Right atrium auricular region (tissue), 2 donors: ENCODE measurements around the gene SLC34A2. TPM values are rescaled to one million over a fixed set of nuclear protein-coding genes. Genes with fewer than 3 reads are reported as not detected.

ENCODE experiments used
- DNase-seq: peaks from one replicate; pipeline ENCODE4 v3.0.0-alpha.2; 2019; ENCODE audit warnings: low spot score
- H3K27ac ChIP-seq, 2 donors: fragments of 200-600 bp; sonication (generic); 1 replicate in 1 of 2; 2 replicates in 1 of 2; pipeline ENCODE4 v1.5.1; 2016 to 2019
- H3K27me3 ChIP-seq, 2 donors: fragments of 200-600 bp; sonication (generic); one replicate each; pipeline versions ENCODE4 v1.5.1 to v1.6.0; 2017 to 2019
- H3K36me3 ChIP-seq: fragments of 200-600 bp; sonication (generic); one replicate; pipeline ENCODE4 v1.5.1; 2016
- H3K4me1 ChIP-seq, 2 donors: fragments of 200-600 bp; sonication (generic); one replicate each; pipeline versions ENCODE4 v1.5.1 to v1.6.0; 2017 to 2019
- H3K4me3 ChIP-seq, 2 donors: fragments of 200-600 bp; sonication (generic); 1 replicate in 1 of 2; 2 replicates in 1 of 2; pipeline ENCODE4 v1.5.1; 2017 to 2019; ENCODE audit warnings: mild to moderate bottlenecking in 1 of 2, moderate library complexity in 1 of 2
- H3K9me3 ChIP-seq, 2 donors: fragments of 200-600 bp; sonication (generic); one replicate each; pipeline ENCODE4 v1.5.1; 2019
- total RNA-seq, 2 donors: library from RNA; depleted of rRNA; stranded (reverse); fragments of >200 nt; gene quantifications; one replicate each; pipeline ENCODE4 v1.1.0, GENCODE V29; 2016
- TF ChIP-seq, protein P1 (sequence below), 2 donors: fragments of 200-600 bp; sonication (generic); IDR thresholded peaks; one replicate each; pipeline ENCODE4 v1.5.1; 2019; ENCODE audit warnings: antibody characterized with exemption in 2 of 2

Gene SLC34A2
- total RNA-seq, 2 donors from 2014 or later: not detected

DNA sequence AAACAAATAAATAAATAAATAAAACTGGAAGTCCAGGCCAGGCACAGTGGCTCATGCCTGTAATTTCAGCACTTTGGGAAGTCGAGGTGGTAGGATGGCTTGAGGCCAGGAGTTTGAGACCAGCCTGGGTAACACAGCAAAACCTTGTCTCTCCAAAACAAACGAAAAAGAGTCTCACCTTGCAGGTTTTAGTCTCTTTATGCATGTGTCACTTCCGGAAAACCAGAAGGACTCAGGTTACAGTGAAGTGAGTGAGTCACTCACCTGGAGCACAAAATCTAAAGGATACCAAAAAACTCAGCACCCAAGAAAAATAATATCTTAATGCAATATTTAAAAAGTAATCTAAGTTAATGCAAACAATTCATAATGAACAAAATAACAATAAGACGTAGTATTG, 20.1 kb upstream of the SLC34A2 start:
- no peak overlapping the region for H3K4me3 ChIP-seq
- no peaks in the 10 kb centered on the region for H3K36me3 ChIP-seq
- no peaks in the 10 kb centered on the region for H3K9me3 ChIP-seq
- H3K27me3 ChIP-seq: no peaks in the 10 kb centered on the region
- DNase-seq: no peak
- TF ChIP-seq, protein P1, sequence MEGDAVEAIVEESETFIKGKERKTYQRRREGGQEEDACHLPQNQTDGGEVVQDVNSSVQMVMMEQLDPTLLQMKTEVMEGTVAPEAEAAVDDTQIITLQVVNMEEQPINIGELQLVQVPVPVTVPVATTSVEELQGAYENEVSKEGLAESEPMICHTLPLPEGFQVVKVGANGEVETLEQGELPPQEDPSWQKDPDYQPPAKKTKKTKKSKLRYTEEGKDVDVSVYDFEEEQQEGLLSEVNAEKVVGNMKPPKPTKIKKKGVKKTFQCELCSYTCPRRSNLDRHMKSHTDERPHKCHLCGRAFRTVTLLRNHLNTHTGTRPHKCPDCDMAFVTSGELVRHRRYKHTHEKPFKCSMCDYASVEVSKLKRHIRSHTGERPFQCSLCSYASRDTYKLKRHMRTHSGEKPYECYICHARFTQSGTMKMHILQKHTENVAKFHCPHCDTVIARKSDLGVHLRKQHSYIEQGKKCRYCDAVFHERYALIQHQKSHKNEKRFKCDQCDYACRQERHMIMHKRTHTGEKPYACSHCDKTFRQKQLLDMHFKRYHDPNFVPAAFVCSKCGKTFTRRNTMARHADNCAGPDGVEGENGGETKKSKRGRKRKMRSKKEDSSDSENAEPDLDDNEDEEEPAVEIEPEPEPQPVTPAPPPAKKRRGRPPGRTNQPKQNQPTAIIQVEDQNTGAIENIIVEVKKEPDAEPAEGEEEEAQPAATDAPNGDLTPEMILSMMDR (IDR thresholded peaks at IDR 0.05): no peak
- H3K4me1 ChIP-seq: no peaks in the 10 kb centered on the region
- H3K27ac ChIP-seq: no peak overlapping the region

DNA sequence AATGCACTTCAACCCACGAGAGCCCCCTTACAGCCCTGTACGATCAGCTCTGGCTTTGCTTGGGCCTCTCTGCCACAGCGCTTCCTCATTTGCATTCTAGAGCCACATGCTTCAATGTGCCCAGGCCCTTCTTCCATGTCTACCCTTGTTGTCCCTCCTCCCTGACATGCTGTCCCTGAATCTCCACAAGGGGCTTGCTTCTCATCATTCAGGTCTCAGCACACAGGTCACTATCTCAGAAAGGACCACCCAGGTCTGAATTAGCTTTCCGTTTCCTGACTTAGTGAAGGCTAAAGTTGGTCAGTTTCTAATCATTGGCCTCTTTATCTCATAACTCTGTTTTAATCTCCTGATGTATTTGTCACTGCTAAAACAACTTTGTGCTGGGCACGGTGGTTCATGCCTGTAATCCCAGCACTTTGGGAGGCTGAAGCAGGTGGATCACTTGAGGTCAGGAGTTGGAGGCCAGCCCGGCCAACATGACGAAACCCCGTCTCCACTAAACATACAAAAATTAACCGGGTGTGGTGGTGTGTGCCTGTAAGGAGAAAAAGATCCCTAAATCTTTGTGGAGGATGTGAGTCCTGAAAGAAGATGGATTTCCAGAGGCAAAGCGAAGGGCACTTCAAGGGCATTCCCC, 17.9 kb upstream of the SLC34A2 start:
- TF ChIP-seq, protein P1 (IDR thresholded peaks at IDR 0.05): no peak
- Histone ChIP-seq H3K9me3 (no peaks in the 10 kb centered on the region), H3K36me3 (no peaks in the 10 kb centered on the region), H3K27ac (no peak overlapping the region), H3K4me1 (no peaks in the 10 kb centered on the region), H3K4me3 (no peak overlapping the region), H3K27me3 (no peaks in the 10 kb centered on the region)
- DNase-seq: no peak

- no peaks in the 10 kb centered on the region for H3K27me3 ChIP-seq
- no peak for DNase-seq
- no peaks in the 10 kb centered on the region for H3K36me3 ChIP-seq
- no peaks in the 10 kb centered on the region for H3K4me1 ChIP-seq
- no peak overlapping the region for H3K4me3 ChIP-seq
- H3K27ac ChIP-seq: no peak overlapping the region
- TF ChIP-seq, protein P1 (IDR thresholded peaks at IDR 0.05): no peak
- H3K9me3 ChIP-seq: no peaks in the 10 kb centered on the region
Observed at GRCh38 chr4:25638221-25638601, 17.4 kb upstream of the SLC34A2 start.

- no peaks in the 10 kb centered on the region for H3K9me3 ChIP-seq
- no peak overlapping the region for H3K27ac ChIP-seq
- TF ChIP-seq, protein P1 (IDR thresholded peaks at IDR 0.05): no peak
- H3K27me3 ChIP-seq: no peaks in the 10 kb centered on the region
- DNase-seq: no peak
- no peaks in the 10 kb centered on the region for H3K36me3 ChIP-seq
- H3K4me3 ChIP-seq: no peak overlapping the region
- no peaks in the 10 kb centered on the region for H3K4me1 ChIP-seq
Observed at GRCh38 chr4:25638806-25639205, 16.8 kb upstream of the SLC34A2 start.

- TF ChIP-seq, protein P1 (IDR thresholded peaks at IDR 0.05): no peak
- Histone ChIP-seq H3K27ac (no peak overlapping the region), H3K4me3 (no peak overlapping the region), H3K36me3 (no peaks in the 10 kb centered on the region), H3K9me3 (no peaks in the 10 kb centered on the region), H3K27me3 (peaks cover 0 to 2% of the 10 kb centered on the region in 2 donors), H3K4me1 (peaks cover 0 to 6% of the 10 kb centered on the region in 2 donors)
- DNase-seq: no peak
Observed at GRCh38 chr4:25650311-25650710, 5.3 kb upstream of the SLC34A2 start.

DNA sequence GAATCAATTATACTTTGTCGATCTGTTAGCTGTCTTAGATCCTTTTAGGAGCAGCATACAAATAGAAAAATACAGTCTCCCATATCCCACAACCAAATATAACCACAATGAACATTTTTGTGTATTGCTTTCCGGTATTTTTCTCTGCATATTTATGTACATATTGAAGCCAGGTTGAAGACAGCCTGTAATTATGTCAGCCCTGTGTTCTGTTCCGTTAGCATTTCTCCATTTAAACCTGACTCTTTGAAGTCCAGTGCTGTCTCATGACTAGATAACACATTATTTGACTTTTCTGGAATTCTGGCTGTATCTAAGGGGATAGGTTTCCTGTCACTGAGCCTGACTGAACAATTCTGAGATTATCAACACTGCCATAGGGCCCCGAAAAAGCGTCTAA, 4.0 kb upstream of the SLC34A2 start:
- no peak for DNase-seq
- TF ChIP-seq, protein P1 (IDR thresholded peaks at IDR 0.05): no peak
- H3K4me3 ChIP-seq: no peak overlapping the region
- no peak overlapping the region for H3K27ac ChIP-seq
- H3K27me3 ChIP-seq: peaks cover 3 to 6% of the 10 kb centered on the region in 2 donors
- peaks cover 0 to 11% of the 10 kb centered on the region in 2 donors for H3K4me1 ChIP-seq
- H3K9me3 ChIP-seq: no peaks in the 10 kb centered on the region
- no peaks in the 10 kb centered on the region for H3K36me3 ChIP-seq
